PFSK-1 (cell line): Measurements from ENCODE around the gene NIBAN1.

Source experiments
- FOXP2 ChIP-seq: optimal IDR thresholded peaks from 2 replicates; pipeline ENCODE3; 2011; ENCODE audit warnings: borderline replicate concordance, control low read depth, inconsistent platforms; ENCODE audit not compliant: insufficient read depth; ENCODE audit errors: extremely low read length, extremely low read depth
- POLR2AphosphoS5 ChIP-seq: IDR thresholded peaks from 2 replicates; pipeline ENCODE4 v1.6.1; 2012; ENCODE audit warnings: low read depth, mild to moderate bottlenecking, control low read depth, low read length, moderate library complexity
- SIN3A ChIP-seq: IDR thresholded peaks from 2 replicates; pipeline ENCODE4 v1.6.1; 2012; ENCODE audit warnings: mild to moderate bottlenecking, low read length, moderate library complexity, borderline replicate concordance; ENCODE audit not compliant: insufficient read depth
- TAF1 ChIP-seq: IDR thresholded peaks from 2 replicates; pipeline ENCODE4 v1.6.1; 2012; ENCODE audit warnings: low read length, control low read depth, borderline replicate concordance; ENCODE audit not compliant: insufficient read depth
- TF ChIP-seq, protein P1 (sequence below), 2 experiments: IDR thresholded peaks; 2 replicates each; pipeline versions ENCODE4 v1.6.1 to v1.8.0; 2011 to 2012; ENCODE audit warnings: low read depth in 2 of 2, low read length in 2 of 2, control low read depth in 1 of 2, inconsistent platforms in 1 of 2, mild to moderate bottlenecking in 1 of 2, moderate library complexity in 1 of 2; ENCODE audit not compliant: insufficient read depth in 1 of 2

Gene NIBAN1

DNA sequence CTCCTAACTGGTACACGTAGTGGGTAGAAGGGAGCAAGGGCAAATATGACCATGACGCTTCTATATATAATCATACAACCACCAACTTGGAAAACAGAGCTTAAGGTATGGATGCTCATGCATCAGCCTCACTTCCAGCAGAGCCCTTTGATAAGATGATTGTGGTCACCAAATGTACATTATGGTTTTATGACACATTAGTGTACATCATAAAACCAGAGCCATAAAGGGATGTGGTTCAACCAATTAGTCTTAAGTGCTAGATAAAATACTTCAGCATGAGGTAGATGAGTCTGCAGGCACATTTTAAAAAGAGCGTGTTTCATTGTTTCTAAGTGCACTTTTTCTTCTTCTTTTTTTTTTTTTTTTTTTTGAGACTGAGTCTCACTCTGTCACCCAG is 43.7 kb downstream of the NIBAN1 start:
- TF ChIP-seq FOXP2: no peak
- TF ChIP-seq TAF1: no peak
- no peak for TF ChIP-seq POLR2AphosphoS5
- TF ChIP-seq, protein P1, sequence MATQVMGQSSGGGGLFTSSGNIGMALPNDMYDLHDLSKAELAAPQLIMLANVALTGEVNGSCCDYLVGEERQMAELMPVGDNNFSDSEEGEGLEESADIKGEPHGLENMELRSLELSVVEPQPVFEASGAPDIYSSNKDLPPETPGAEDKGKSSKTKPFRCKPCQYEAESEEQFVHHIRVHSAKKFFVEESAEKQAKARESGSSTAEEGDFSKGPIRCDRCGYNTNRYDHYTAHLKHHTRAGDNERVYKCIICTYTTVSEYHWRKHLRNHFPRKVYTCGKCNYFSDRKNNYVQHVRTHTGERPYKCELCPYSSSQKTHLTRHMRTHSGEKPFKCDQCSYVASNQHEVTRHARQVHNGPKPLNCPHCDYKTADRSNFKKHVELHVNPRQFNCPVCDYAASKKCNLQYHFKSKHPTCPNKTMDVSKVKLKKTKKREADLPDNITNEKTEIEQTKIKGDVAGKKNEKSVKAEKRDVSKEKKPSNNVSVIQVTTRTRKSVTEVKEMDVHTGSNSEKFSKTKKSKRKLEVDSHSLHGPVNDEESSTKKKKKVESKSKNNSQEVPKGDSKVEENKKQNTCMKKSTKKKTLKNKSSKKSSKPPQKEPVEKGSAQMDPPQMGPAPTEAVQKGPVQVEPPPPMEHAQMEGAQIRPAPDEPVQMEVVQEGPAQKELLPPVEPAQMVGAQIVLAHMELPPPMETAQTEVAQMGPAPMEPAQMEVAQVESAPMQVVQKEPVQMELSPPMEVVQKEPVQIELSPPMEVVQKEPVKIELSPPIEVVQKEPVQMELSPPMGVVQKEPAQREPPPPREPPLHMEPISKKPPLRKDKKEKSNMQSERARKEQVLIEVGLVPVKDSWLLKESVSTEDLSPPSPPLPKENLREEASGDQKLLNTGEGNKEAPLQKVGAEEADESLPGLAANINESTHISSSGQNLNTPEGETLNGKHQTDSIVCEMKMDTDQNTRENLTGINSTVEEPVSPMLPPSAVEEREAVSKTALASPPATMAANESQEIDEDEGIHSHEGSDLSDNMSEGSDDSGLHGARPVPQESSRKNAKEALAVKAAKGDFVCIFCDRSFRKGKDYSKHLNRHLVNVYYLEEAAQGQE (IDR thresholded peaks at IDR 0.05; ENCODE audit: insufficient read depth in 1 of 2, low read depth in 2 of 2, low read length in 2 of 2): no peak
- TF ChIP-seq SIN3A: no peak

DNA sequence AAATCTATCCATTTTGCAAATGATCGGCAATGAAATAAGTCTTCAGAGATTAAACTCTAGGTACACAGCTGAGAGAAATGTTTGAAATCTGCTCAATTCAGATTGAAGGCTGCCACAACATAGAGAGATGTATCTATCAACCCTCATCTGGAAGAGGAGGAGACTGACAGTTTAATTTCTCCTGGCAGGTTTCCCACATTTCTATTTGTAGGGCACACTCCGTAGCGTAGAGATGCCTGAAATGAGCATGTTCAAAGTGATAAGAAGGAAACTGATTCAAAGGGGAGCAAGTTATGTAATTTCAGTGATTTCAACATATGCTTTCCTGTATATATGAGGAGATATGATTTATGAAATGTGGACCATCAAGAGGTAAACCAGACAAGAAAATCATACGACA is 44.1 kb downstream of the NIBAN1 start:
- TF ChIP-seq POLR2AphosphoS5: no peak
- TF ChIP-seq, protein P1 (IDR thresholded peaks at IDR 0.05; ENCODE audit: insufficient read depth in 1 of 2, low read depth in 2 of 2, low read length in 2 of 2): no peak
- TF ChIP-seq TAF1: no peak
- no peak for TF ChIP-seq FOXP2
- no peak for TF ChIP-seq SIN3A

DNA sequence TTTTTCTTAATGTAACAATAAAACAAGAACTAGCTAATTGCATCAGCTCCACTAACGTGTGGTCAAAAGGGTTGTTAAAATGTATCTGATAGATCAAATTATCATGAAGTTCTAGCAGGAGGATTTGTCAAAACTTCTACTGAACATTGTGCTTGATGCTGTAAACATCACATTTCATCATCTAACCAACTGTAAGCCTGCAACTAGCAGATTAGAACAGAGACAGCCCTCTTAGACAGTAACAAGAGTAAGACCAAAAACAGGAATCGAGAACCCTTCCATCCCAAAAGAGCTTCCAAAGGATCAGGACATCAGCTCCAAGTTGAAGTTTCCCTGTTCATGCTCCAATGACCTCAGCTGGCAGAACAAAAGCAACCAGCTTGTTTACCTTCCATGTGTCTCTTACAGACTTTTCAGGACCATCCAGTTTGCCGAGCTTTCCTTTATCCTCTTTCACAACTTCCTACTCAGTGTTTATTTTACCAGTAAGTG is 44.6 kb downstream of the NIBAN1 start:
- TF ChIP-seq TAF1 (no peak), POLR2AphosphoS5 (no peak), FOXP2 (no peak), SIN3A (peak; percentile 75; the same call in 1 of the 2 replicates)
- TF ChIP-seq, protein P1 (IDR thresholded peaks at IDR 0.05; ENCODE audit: insufficient read depth in 1 of 2, low read depth in 2 of 2, low read length in 2 of 2): no peak

DNA sequence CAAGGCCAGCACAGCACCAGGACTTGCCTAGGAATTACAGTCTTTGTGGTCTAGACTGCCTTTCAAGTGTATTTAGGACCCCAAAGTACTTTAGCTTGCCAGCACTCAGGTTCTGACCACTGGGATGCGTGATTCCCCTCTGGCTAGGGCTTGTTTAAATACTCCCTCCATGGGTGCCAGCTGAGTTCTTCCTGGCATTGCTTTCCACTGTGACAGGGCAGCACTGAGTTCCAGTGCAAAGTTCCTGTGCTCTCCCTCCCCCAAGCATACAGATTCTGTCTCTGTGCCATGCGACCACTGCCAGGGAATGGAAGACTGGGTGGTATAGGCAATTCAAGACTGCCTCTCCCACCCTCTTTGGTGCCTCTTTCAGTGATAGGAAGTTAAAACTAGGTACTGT is 45.9 kb downstream of the NIBAN1 start:
- TF ChIP-seq TAF1: no peak
- no peak for TF ChIP-seq SIN3A
- TF ChIP-seq FOXP2: no peak
- TF ChIP-seq, protein P1 (IDR thresholded peaks at IDR 0.05; ENCODE audit: insufficient read depth in 1 of 2, low read depth in 2 of 2, low read length in 2 of 2): no peak
- TF ChIP-seq POLR2AphosphoS5: no peak
